Measurements from ENCODE around the gene LHPP.
A peak's percentile ranks its signal among the peaks of the same experiment; 100 is the strongest.
"Not testable (repeated sequence)": the region's sequence is repeated elsewhere in the genome, so short reads cannot be mapped to it uniquely, and the experiment has no call there.

Gene LHPP

DNA sequence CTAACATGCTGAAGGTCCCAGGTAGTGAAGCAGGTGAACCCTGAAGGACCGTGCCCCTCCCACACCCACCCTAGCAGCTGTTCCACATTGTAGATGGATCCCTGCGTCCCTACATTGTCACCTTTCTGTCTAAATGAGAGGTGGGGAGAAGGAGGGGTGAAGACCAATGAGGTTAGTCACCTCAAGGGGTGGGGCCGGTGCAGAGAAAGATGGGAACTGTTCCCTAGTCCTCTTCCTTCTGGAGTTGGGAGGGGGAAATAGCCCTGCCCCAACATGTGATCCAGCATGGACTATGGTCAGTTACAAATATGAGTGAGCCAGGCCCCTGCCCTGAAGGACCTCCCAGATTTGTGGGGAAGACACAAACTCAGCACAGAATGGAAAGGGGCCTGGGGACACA lies 124.5 kb downstream of the LHPP start:
- no peak overlapping the region for H3K4me2 ChIP-seq (ENCODE audit: low read length, poor library complexity, severe bottlenecking)
- H3K4me3 ChIP-seq (ENCODE audit: insufficient read depth in 1 of 2, low read depth in 1 of 2, low read length in 2 of 2) = no peak overlapping the region
- no peak overlapping the region for H3K18ac ChIP-seq (ENCODE audit: low read depth in 1 of 2, low read length in 2 of 2)
- no peak overlapping the region for H4K91ac ChIP-seq (ENCODE audit: low read length)
- no peak overlapping the region for H2BK15ac ChIP-seq (ENCODE audit: low read depth, poor library complexity, severe bottlenecking)
- no peak overlapping the region for H4K8ac ChIP-seq (ENCODE audit: low read length)
- no peak overlapping the region for H2BK120ac ChIP-seq (ENCODE audit: low read depth, low read length)
- no peak overlapping the region for H3K27ac ChIP-seq (ENCODE audit: low read length, poor library complexity, severe bottlenecking)
- no peak overlapping the region for H2AFZ ChIP-seq (ENCODE audit: low read depth, low read length)
- peaks cover 6% of the 10 kb centered on the region for H3K4me1 ChIP-seq (ENCODE audit: control insufficient read depth, insufficient read depth, low read depth, low read length)
- no peak overlapping the region for H3K9ac ChIP-seq (ENCODE audit: low read length)
- H3K27me3 ChIP-seq (ENCODE audit: control insufficient read depth in 1 of 2, insufficient read depth in 1 of 2, low read length in 2 of 2) = peaks cover 0 to 19% of the 10 kb centered on the region in 2 experiments
- 86% methylated on average over 2 of the region's 3 CpGs for WGBS
- no peak overlapping the region for H3K4ac ChIP-seq (ENCODE audit: low read depth in 1 of 2, low read length in 2 of 2)
- H2BK12ac ChIP-seq (ENCODE audit: low read length in 2 of 2) = no peak overlapping the region
- H3K79me1 ChIP-seq (replicated peaks; ENCODE audit: low read length, poor library complexity, severe bottlenecking) = no peaks in the 10 kb centered on the region
- H3K14ac ChIP-seq (ENCODE audit: low read length in 2 of 2) = peak overlapping the region in 1 of 2 experiments; percentile 68
- no peak for DNase-seq
- H3K23ac ChIP-seq (ENCODE audit: low read length in 2 of 2) = no peak overlapping the region
- no peaks in the 10 kb centered on the region for H3K9me3 ChIP-seq (ENCODE audit: control insufficient read depth, low read length)
- no peaks in the 10 kb centered on the region for H3K36me3 ChIP-seq (ENCODE audit: control insufficient read depth in 1 of 2, insufficient read depth in 2 of 2, low read depth in 1 of 2, low read length in 2 of 2)
- no peak overlapping the region for H2AK5ac ChIP-seq (ENCODE audit: low read length, severe bottlenecking)
- no peak overlapping the region for H2BK5ac ChIP-seq (ENCODE audit: low read depth, low read length, poor library complexity, severe bottlenecking)

DNA sequence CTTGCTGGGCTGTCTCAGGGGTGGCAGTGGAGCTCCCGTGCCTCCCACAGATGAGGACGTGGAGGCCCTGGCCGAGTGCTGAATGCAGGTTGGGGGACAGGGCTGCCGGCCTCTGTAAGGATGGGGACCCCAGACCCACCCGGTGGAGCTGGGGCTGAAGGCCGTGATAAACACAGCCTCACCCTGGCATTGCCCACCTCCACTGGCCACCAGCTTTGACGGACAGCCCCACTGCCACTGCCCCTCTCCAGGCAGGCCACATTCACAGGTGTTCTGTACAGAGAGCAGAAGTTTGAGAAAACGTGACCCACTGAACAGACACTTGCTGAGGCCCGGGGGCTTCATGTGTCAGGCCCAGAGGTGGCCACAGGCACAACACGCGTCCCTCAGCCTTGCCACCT lies 126.2 kb downstream of the LHPP start:
- Histone ChIP-seq H3K9me3 (ENCODE audit: control insufficient read depth, low read length) (peaks cover 9% of the 10 kb centered on the region), H4K91ac (ENCODE audit: low read length) (no peak overlapping the region), H3K9ac (ENCODE audit: low read length) (no peak overlapping the region), H2BK15ac (ENCODE audit: low read depth, poor library complexity, severe bottlenecking) (no peak overlapping the region), H4K8ac (ENCODE audit: low read length) (no peak overlapping the region), H3K18ac (ENCODE audit: low read depth in 1 of 2, low read length in 2 of 2) (peak overlapping the region in 1 of 2 experiments; percentile 80), H3K79me1 (replicated peaks; ENCODE audit: low read length, poor library complexity, severe bottlenecking) (no peaks in the 10 kb centered on the region), H2BK120ac (ENCODE audit: low read depth, low read length) (no peak overlapping the region), H3K4me1 (ENCODE audit: control insufficient read depth, insufficient read depth, low read depth, low read length) (peaks cover 6% of the 10 kb centered on the region), H3K4me3 (ENCODE audit: insufficient read depth in 1 of 2, low read depth in 1 of 2, low read length in 2 of 2) (peak overlapping the region in 1 of 2 experiments; percentile 14), H3K23ac (ENCODE audit: low read length in 2 of 2) (no peak overlapping the region), H2BK12ac (ENCODE audit: low read length in 2 of 2) (peak overlapping the region in 1 of 2 experiments; percentile 72), H2AK5ac (ENCODE audit: low read length, severe bottlenecking) (no peak overlapping the region), H3K4me2 (ENCODE audit: low read length, poor library complexity, severe bottlenecking) (no peak overlapping the region), H2BK5ac (ENCODE audit: low read depth, low read length, poor library complexity, severe bottlenecking) (no peak overlapping the region), H3K14ac (ENCODE audit: low read length in 2 of 2) (peak overlapping the region in 1 of 2 experiments; percentile 87), H3K27ac (ENCODE audit: low read length, poor library complexity, severe bottlenecking) (no peak overlapping the region), H3K4ac (ENCODE audit: low read depth in 1 of 2, low read length in 2 of 2) (peak overlapping the region in 1 of 2 experiments; percentile 28), H3K36me3 (ENCODE audit: control insufficient read depth in 1 of 2, insufficient read depth in 2 of 2, low read depth in 1 of 2, low read length in 2 of 2) (no peaks in the 10 kb centered on the region), H3K27me3 (ENCODE audit: control insufficient read depth in 1 of 2, insufficient read depth in 1 of 2, low read length in 2 of 2) (peaks cover 0 to 25% of the 10 kb centered on the region in 2 experiments), H2AFZ (ENCODE audit: low read depth, low read length) (no peak overlapping the region)
- 92% methylated on average over 11 of the region's 11 CpGs for WGBS
- no peak for DNase-seq

DNA sequence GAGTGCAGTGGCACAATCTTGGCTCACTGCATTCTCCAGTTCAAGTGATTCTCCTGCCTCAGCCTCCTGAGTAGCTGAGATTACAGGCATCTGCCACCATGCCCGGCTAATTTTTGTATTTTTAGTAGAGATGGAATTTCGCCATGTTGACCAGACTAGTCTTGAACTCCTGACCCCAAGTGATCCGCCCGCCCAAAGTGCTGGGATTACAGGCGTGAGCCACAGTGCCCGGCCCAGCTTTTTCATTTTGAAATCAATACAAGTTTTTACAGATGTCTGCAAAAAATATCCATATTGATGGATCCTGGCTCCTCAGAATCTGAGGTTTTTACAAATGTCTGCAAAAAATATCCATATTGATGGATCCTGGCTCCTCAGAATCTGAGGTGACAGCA lies 126.7 kb downstream of the LHPP start:
- peaks cover 0 to 25% of the 10 kb centered on the region in 2 experiments for H3K27me3 ChIP-seq (ENCODE audit: control insufficient read depth in 1 of 2, insufficient read depth in 1 of 2, low read length in 2 of 2)
- H2AFZ ChIP-seq (ENCODE audit: low read depth, low read length); H2BK15ac ChIP-seq (ENCODE audit: low read depth, poor library complexity, severe bottlenecking); H3K79me1 ChIP-seq (replicated peaks; ENCODE audit: low read length, poor library complexity, severe bottlenecking); H3K4me3 ChIP-seq (ENCODE audit: insufficient read depth in 1 of 2, low read depth in 1 of 2, low read length in 2 of 2); H3K23ac ChIP-seq (ENCODE audit: low read length in 2 of 2); H3K36me3 ChIP-seq (ENCODE audit: control insufficient read depth in 1 of 2, insufficient read depth in 2 of 2, low read depth in 1 of 2, low read length in 2 of 2); H2BK12ac ChIP-seq (ENCODE audit: low read length in 2 of 2); H3K9ac ChIP-seq (ENCODE audit: low read length); H4K8ac ChIP-seq (ENCODE audit: low read length); H2AK5ac ChIP-seq (ENCODE audit: low read length, severe bottlenecking); H3K4ac ChIP-seq (ENCODE audit: low read depth in 1 of 2, low read length in 2 of 2); H3K18ac ChIP-seq (ENCODE audit: low read depth in 1 of 2, low read length in 2 of 2); H2BK120ac ChIP-seq (ENCODE audit: low read depth, low read length); H3K14ac ChIP-seq (ENCODE audit: low read length in 2 of 2); H4K91ac ChIP-seq (ENCODE audit: low read length); H3K4me2 ChIP-seq (ENCODE audit: low read length, poor library complexity, severe bottlenecking); H3K4me1 ChIP-seq (ENCODE audit: control insufficient read depth, insufficient read depth, low read depth, low read length); H3K27ac ChIP-seq (ENCODE audit: low read length, poor library complexity, severe bottlenecking); DNase-seq; H3K9me3 ChIP-seq (ENCODE audit: control insufficient read depth, low read length); H2BK5ac ChIP-seq (ENCODE audit: low read depth, low read length, poor library complexity, severe bottlenecking): not testable (repeated sequence)
- WGBS = 53% methylated on average over 6 of the region's 6 CpGs

DNA sequence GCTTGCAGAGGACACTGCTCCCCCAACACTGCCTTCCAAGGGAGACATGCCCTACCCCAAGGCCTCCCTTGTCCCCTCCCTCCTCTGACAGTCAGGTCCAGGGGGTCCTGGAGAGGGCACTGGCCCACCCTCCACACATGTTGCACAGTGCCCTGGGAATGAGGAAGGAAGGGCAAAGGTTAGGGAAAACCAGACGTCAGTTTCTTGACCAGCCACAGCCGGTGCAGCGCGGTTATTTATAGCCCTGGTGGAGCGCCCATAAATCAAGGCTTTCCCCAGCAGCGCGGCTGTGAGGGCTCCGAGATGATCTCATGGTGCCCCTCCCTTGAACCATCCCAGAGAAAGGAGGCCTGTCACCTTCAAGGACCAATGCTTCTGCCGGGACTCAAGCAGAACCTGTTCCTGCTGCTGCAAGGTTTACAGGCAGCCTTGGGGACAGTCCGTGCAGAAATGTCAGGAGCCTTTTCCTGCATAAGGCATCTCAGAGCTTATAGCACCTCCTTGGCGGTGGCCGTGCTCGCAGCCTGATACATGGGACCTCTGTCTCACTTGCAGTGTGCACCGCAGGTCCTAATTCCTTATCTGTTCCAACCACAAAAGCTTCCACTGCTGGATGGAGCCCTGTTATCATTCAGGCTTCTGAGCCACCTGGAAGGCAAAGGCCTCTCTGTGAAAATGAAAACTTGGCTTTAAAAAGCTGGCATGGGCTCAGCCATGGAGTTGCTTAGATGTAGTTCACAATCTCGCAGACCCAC lies 127.3 kb downstream of the LHPP start:
- Histone ChIP-seq H3K4me1 (ENCODE audit: control insufficient read depth, insufficient read depth, low read depth, low read length) (peaks cover 6% of the 10 kb centered on the region), H3K27me3 (ENCODE audit: control insufficient read depth in 1 of 2, insufficient read depth in 1 of 2, low read length in 2 of 2) (peaks cover 0 to 25% of the 10 kb centered on the region in 2 experiments), H3K9me3 (ENCODE audit: control insufficient read depth, low read length) (peaks cover 9% of the 10 kb centered on the region), H4K8ac (ENCODE audit: low read length) (no peak overlapping the region), H3K14ac (ENCODE audit: low read length in 2 of 2) (no peak overlapping the region), H3K27ac (ENCODE audit: low read length, poor library complexity, severe bottlenecking) (no peak overlapping the region), H2AFZ (ENCODE audit: low read depth, low read length) (no peak overlapping the region), H3K4me3 (ENCODE audit: insufficient read depth in 1 of 2, low read depth in 1 of 2, low read length in 2 of 2) (no peak overlapping the region), H2BK120ac (ENCODE audit: low read depth, low read length) (no peak overlapping the region), H2BK12ac (ENCODE audit: low read length in 2 of 2) (no peak overlapping the region), H3K18ac (ENCODE audit: low read depth in 1 of 2, low read length in 2 of 2) (peak overlapping the region in 1 of 2 experiments; percentile 50), H3K79me1 (replicated peaks; ENCODE audit: low read length, poor library complexity, severe bottlenecking) (no peaks in the 10 kb centered on the region), H3K23ac (ENCODE audit: low read length in 2 of 2) (peak overlapping the region in 1 of 2 experiments; percentile 35), H3K36me3 (ENCODE audit: control insufficient read depth in 1 of 2, insufficient read depth in 2 of 2, low read depth in 1 of 2, low read length in 2 of 2) (no peaks in the 10 kb centered on the region), H3K4me2 (ENCODE audit: low read length, poor library complexity, severe bottlenecking) (no peak overlapping the region), H2BK5ac (ENCODE audit: low read depth, low read length, poor library complexity, severe bottlenecking) (no peak overlapping the region), H2AK5ac (ENCODE audit: low read length, severe bottlenecking) (no peak overlapping the region), H3K4ac (ENCODE audit: low read depth in 1 of 2, low read length in 2 of 2) (no peak overlapping the region), H3K9ac (ENCODE audit: low read length) (no peak overlapping the region), H2BK15ac (ENCODE audit: low read depth, poor library complexity, severe bottlenecking) (no peak overlapping the region), H4K91ac (ENCODE audit: low read length) (peak overlapping the region; percentile 31)
- DNase-seq = peak; percentile 74
- 23% methylated on average over 15 of the region's 15 CpGs for WGBS
